Stimulated activated CD4-positive, alpha-beta T cell treated with anti-CD3 and anti-CD28 coated beads, Interleukin-4, amount 100 ng/mL, for 1 hour (primary cell): ENCODE measurements around the gene AHNAK.

Source experiments
- DNase-seq: peaks from one replicate; pipeline ENCODE4 v3.0.0-alpha.2; 2020

AHNAK gene

GRCh38 chr11:62431171-62431901 is 115.3 kb downstream of the AHNAK start:
- no peak for DNase-seq

GRCh38 chr11:62430425-62430824 is 116.2 kb downstream of the AHNAK start:
- DNase-seq = no peak

GRCh38 chr11:62428871-62429560 is 117.6 kb downstream of the AHNAK start:
- DNase-seq = no peak

GRCh38 chr11:62427630-62428233 is 118.9 kb downstream of the AHNAK start:
- no peak for DNase-seq

GRCh38 chr11:62423012-62423411 is 123.6 kb downstream of the AHNAK start:
- no peak for DNase-seq

- DNase-seq = no peak
These were observed 124.6 kb downstream of the AHNAK start for GRCh38 chr11:62421996-62422395.

DNA sequence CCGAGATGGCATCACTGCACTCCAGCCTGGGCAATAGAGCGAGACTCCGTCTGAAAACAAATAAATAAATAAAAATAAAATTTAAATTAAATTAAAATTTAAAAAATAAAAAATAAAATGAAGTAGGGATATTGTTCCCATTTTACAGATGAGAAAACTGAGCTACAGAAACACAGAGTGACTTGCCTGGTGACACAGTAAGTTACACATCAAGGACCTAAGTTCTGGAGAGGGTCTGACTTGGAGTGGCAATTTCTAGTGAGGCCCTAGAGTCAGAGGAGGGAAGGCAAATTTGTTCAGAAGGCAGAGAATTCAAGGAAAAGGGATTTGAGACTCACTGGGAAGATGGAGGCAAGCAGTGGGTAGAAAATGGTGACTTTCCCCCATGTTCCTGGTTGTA is 125.7 kb downstream of the AHNAK start:
- no peak for DNase-seq

- DNase-seq = no peak
These were observed 126.7 kb downstream of the AHNAK start for GRCh38 chr11:62419943-62420342.

DNA sequence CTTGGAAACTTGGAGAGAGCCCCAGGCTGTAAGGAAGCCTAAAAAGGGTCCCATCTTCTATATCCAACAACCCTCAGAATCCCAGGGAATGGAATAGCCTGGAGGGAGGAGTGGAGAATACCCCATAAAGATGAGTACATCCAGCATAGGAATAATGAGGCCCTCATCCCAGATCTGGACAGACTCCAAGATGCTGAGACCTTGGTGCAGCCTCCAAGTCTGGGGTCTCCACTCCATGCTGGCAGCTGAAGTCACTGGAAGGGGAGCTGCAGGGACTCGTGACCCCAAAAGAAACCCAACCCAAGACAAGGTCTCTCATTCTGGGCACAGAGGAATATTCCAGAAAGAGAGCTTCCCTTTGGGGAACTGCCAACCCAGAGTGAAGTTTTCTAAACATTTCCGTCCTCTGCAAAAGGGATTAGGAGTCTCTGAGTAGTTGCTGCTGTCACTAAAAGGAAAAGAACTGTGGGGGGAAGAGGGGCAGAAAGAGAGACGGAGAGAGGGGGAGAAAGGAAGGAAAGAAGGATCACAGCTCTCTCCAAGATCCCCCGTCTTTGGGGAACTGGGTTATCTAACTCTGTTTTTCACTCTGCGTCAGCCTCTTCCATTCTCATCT is 127.2 kb downstream of the AHNAK start:
- DNase-seq = no peak

GRCh38 chr11:62418733-62419132 is 127.9 kb downstream of the AHNAK start, which contains the start of gene SCGB1A1:
TSS of gene SCGB1A1 (plus strand) at chr11:62419033. CDS start at chr11:62419096, 63 bp downstream.
- DNase-seq = no peak

DNA sequence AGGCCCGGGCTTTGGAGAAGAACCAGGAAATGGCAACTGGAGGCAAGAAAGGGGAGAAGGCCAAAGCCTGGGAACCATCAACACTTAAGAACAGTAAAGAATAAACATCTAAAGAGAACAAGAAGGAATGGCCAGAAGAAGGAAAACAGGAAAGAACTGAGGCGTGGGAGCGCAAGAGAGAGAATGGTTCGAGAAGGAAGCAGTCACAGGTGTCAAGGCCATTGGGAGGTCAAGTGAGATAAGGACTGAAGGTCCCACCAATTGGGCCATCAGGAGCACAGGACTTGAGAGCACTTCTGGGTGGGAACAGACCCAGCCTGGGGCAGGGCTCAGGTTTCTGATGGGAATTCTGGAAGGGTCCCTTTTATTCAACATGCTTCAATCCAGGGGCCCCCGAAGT is 128.5 kb downstream of the AHNAK start:
- DNase-seq = no peak

- DNase-seq = no peak
These were observed 130.0 kb downstream of the AHNAK start for GRCh38 chr11:62416596-62416995.

DNA sequence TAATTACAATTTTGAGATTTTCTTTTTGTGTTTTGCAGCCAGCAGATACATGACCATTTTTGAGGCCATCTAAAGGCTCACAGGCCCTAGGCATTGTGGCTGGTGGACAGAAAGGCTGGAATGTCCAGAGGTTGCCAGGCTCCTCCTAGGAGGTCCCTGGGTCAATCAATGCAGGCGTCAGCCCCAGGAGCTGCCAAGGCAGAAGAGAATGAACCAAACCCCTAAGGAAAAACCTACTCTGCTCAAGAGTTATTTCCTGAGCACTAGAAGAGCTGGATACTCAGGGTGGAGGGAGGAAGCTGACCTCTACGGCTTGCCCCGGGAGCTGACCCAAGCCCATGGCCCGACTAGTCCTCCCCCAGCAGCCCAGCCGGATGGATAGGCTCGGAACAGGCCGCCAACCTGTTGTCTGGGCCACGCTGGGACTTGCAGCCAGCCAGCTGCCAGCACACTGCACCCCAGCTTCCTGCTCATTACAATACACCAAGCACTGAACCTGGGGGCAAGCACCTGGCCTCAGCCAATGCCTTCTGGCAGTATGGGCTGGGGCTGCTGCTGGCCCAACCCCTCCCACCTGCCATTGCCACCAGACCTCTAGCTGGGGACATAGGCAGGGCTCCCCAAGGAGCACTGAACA is 133.4 kb downstream of the AHNAK start:
- DNase-seq = no peak

- no peak for DNase-seq
These were observed 135.1 kb downstream of the AHNAK start for GRCh38 chr11:62411524-62411923.

GRCh38 chr11:62410972-62411371 is 135.6 kb downstream of the AHNAK start:
- no peak for DNase-seq

GRCh38 chr11:62409831-62410230 is 136.8 kb downstream of the AHNAK start:
- no peak for DNase-seq

GRCh38 chr11:62406034-62406433 is 140.6 kb downstream of the AHNAK start:
- DNase-seq = no peak

DNA sequence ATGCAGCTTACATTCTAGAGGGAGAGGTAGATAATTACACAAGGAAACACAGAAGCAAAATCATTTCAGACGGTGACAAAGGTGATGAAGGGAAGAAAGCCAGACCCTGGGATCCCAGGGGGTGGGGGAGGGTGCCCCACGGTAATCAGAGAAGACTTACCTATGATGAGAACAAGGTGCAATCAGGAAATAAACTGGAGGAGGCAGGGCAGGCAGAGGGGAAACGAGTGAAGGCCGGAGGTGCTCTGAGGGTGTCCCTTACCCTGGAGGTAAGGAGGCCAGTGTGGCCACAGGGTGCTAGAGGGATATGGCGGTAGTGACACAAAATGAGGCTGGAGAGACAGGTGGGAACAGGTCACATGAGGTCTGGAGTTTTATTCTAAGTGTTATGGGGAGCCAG is 141.7 kb downstream of the AHNAK start:
- no peak for DNase-seq

DNA sequence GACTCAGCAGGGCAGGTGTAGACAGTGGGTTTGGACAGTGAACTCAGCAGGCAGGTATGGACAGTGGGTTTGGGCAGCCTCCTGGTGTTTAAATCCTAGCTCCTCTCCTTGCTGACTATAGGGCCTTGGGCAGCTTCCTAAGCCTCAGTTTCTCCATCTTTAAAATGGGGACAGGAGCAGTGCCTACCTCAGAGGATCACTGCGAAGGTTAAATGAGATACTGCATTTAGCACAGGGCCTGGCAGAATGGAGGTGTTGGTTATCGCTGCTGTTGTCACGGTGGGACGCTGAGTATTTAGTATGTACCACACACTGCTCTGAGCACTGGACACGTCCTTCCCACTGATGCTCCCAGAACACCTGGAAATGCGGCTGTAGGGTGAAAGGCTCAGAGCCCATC is 142.2 kb downstream of the AHNAK start:
- no peak for DNase-seq

DNA sequence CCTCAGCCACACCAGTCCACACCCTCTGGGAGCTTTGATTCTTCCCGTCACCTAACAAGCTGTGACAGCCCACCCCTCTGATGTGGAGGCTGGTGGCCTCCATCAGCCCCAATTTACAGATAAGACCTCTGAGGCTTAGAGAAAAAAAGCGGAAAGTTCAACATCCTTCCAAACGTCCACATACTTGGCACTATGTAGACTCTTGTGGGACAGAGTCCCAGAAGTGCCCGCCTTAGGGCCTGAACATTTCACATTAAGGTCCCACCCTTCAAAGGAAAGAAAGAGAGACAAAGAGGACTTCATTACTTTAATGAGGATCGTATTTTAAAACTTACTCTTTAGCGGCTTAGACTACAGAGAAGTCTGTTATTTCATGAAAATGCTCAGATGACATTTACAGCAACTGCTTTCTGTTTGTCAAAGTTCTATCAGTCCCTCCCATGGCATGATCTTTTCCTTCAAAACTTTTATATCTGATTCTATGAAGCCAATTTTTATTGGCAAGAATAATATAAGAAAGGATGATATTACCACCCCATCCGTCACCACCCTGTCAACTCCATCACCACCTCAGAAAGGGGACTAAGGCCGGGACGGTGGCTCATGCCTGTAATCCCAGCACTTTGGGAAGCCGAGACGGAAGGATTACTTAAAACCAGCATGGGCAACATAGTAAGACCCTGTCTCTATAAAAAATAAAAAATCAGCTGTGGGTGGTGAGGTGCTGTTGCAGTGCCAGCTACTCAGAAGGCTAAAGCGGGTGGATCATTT is 143.5 kb downstream of the AHNAK start:
- no peak for DNase-seq

- peak; percentile 59 for DNase-seq
These were observed 144.2 kb downstream of the AHNAK start for GRCh38 chr11:62402226-62402959.

DNA sequence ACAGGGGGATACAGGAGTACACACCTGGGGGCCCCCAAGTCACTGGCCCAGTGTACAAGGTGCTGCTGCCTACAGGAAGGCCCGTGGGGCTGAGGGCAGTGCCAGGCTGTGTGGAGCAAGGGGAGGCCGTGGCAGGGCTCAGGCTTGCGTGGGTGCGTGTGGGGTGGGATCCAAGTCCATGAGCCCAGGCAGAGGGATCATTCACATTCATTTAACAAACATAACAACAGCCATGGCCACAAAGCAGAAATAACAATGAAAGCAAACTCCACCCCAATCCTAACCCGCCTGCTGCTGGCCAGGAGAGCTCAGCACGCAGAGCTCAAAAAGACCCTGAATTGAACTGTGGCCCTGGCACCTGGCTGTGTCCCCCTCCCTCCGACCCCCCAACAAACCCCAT is 144.8 kb downstream of the AHNAK start:
- peak; percentile 14 for DNase-seq
